ENCODE data around the gene WDR48.

- TF ChIP-seq CTCF (IDR thresholded peaks at IDR 0.05), result no peak
- no peak for TF ChIP-seq POLR2A (IDR thresholded peaks at IDR 0.05)
Measured at GRCh38 chr3:39132096-39133092, 80.6 kb downstream of the WDR48 start.
